ENCODE results near the gene UGT1A5. TPM values are rescaled to one million over a fixed set of nuclear protein-coding genes. Genes with fewer than 3 reads are reported as not detected.
A peak's percentile ranks its signal among the peaks of the same experiment; 100 is the strongest.

The UGT1A5 gene
- not detected in 2 replicates for total RNA-seq (2014; rRNA removed; shearing (Covaris generic))
- polyA plus RNA-seq (2015; cell fraction: cytosol; rRNA removed): not detected in 2 replicates
- polyA plus RNA-seq (2015; cell fraction: nucleus; rRNA removed): not detected in 2 replicates

GRCh38 chr2:233712611-233713261 is at the start of gene UGT1A5:
TSS of gene UGT1A5 (plus strand) at chr2:233712907. CDS start at chr2:233712992, 85 bp downstream.
- DNase-seq (ENCODE audit: low read depth): no peak

GRCh38 chr2:233663911-233664310 is 48.8 kb upstream of the UGT1A5 start:
- DNase-seq (ENCODE audit: low read depth): no peak

GRCh38 chr2:233668605-233669260 is 44.0 kb upstream of the UGT1A5 start:
- DNase-seq (ENCODE audit: low read depth): no peak

GRCh38 chr2:233671290-233672161 is 41.2 kb upstream of the UGT1A5 start, which contains the start of gene UGT1A9:
TSS of gene UGT1A9 (plus strand) at chr2:233671898. CDS start at chr2:233671935, 37 bp downstream.
- DNase-seq (ENCODE audit: low read depth): no peak

GRCh38 chr2:233672886-233673285 is 39.8 kb upstream of the UGT1A5 start:
- DNase-seq (ENCODE audit: low read depth): no peak

- DNase-seq (ENCODE audit: low read depth): no peak
Measured at GRCh38 chr2:233673896-233674295, 38.8 kb upstream of the UGT1A5 start.

GRCh38 chr2:233674314-233674713 is 38.4 kb upstream of the UGT1A5 start:
- no peak for DNase-seq (ENCODE audit: low read depth)

- no peak for DNase-seq (ENCODE audit: low read depth)
Measured at GRCh38 chr2:233674995-233675394, 37.7 kb upstream of the UGT1A5 start.

GRCh38 chr2:233676046-233676445 is 36.7 kb upstream of the UGT1A5 start:
- peak; percentile 55 for DNase-seq (ENCODE audit: low read depth)

GRCh38 chr2:233679196-233679595 is 33.5 kb upstream of the UGT1A5 start:
- DNase-seq (ENCODE audit: low read depth): no peak

GRCh38 chr2:233680361-233681045 is 32.2 kb upstream of the UGT1A5 start:
- no peak for DNase-seq (ENCODE audit: low read depth)

- DNase-seq (ENCODE audit: low read depth): no peak
Measured at GRCh38 chr2:233681521-233682099, 31.1 kb upstream of the UGT1A5 start, which contains the start of gene UGT1A7. TSS of gene UGT1A7 (plus strand) at chr2:233681901. CDS start at chr2:233681938, 37 bp downstream.

- DNase-seq (ENCODE audit: low read depth): no peak
Measured at GRCh38 chr2:233684640-233685039, 28.1 kb upstream of the UGT1A5 start.

GRCh38 chr2:233686928-233687327 is 25.8 kb upstream of the UGT1A5 start:
- DNase-seq (ENCODE audit: low read depth): no peak

GRCh38 chr2:233688341-233688740 is 24.4 kb upstream of the UGT1A5 start:
- no peak for DNase-seq (ENCODE audit: low read depth)

- no peak for DNase-seq (ENCODE audit: low read depth)
Measured at GRCh38 chr2:233689031-233689430, 23.7 kb upstream of the UGT1A5 start.

- no peak for DNase-seq (ENCODE audit: low read depth)
Measured at GRCh38 chr2:233689501-233689900, 23.2 kb upstream of the UGT1A5 start.

GRCh38 chr2:233690444-233690843 is 22.3 kb upstream of the UGT1A5 start:
- no peak for DNase-seq (ENCODE audit: low read depth)

- no peak for DNase-seq (ENCODE audit: low read depth)
Measured at GRCh38 chr2:233691443-233692433, 21.0 kb upstream of the UGT1A5 start.
